ENCODE results near the gene RPN1. TPM values are rescaled to one million over a fixed set of nuclear protein-coding genes. Genes with fewer than 3 reads are reported as not detected.

RPN1 gene
- total and polyA plus RNA-seq, 10 of the 15 experiments (the other 5 are each of a cell fraction or from before 2014, with no cell fraction given): 56.1 to 266 (median 157) TPM

DNA sequence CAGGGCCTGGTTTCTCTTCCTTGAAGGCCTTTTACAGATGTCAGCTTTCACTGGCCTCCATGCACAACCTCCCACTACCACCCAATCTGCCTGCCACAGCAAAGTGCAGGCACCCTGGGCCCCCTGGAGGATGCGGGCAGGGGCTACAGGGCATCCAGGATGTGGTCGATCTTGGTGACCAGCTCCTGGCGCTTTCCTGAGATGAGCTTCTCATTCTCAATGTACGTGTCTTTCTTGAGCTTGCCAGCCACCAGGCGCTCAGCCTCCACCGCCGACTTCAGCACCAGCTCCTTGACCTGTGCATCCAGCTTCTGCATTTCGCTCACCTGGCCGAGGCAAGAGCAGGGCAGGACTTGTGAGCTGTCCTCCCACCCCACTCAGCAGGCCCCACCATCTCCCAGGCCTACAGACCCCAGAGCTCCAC, 30.3 kb downstream of the RPN1 start:
- POLR2A ChIA-PET: interaction anchor here (0.7 to 1.5 kb wide), 3 partner anchors 60 to 259 kb away, joined by 3 read pairs; partner anchors contain the start of gene ACAD9

More for the DNA sequence above, 30.3 kb downstream of the RPN1 start:
- H3K27ac ChIP-seq (ENCODE audit: control insufficient read depth, insufficient read depth): no peak overlapping the region
- ATAC-seq: no peak
- FAIRE-seq: no peak
- H3K4me1 ChIP-seq (ENCODE audit: control insufficient read depth, insufficient read depth, low read length): peaks cover 14% of the 10 kb centered on the region
- no peak overlapping the region for H3K4me3 ChIP-seq
- in situ Hi-C loops (cut with MboI) (loop anchor here (25.0 kb wide), 1 partner anchor 533 kb away; no protein-coding TSS in a partner anchor), intact Hi-C loops (cut with micrococcal nuclease; ENCODE audit: unreplicated experiment) (no loop called here)
- no peak overlapping the region for H3K4me2 ChIP-seq (ENCODE audit: control insufficient read depth, insufficient read depth)
- peaks cover 6% of the 10 kb centered on the region for H3K79me2 ChIP-seq (ENCODE audit: control insufficient read depth, insufficient read depth, low read length)
- RAD21 ChIA-PET (ENCODE audit: unreplicated experiment): interaction anchor here (0.6 kb wide), 1 partner anchor 34 kb away, joined by 3 read pairs; no protein-coding TSS in a partner anchor
- H3K27me3 ChIP-seq (replicated peaks in 1 of 2; ENCODE audit: control insufficient read depth in 2 of 2, insufficient read depth in 2 of 2, low read length in 1 of 2): no peaks in the 10 kb centered on the region
- BruUV-seq (replicated peaks): no TSS peak
- no peaks in the 10 kb centered on the region for H3K9me3 ChIP-seq (replicated peaks; ENCODE audit: control insufficient read depth, insufficient read depth, low read length)
- H3K36me3 ChIP-seq (ENCODE audit: control insufficient read depth in 2 of 2, insufficient read depth in 2 of 2, low read length in 1 of 2): peaks cover 38 to 39% of the 10 kb centered on the region in 2 experiments
- no peak overlapping the region for H2AFZ ChIP-seq (ENCODE audit: control insufficient read depth, low read depth, low read length)
- H3K9ac ChIP-seq (ENCODE audit: control insufficient read depth, insufficient read depth, low read length): no peak overlapping the region
- TF ChIP-seq ZBTB33 (IDR thresholded peaks at IDR 0.05): peak; percentile 73; the same call in 1 of the 2 replicates
- TF ChIP-seq RFX5 (IDR thresholded peaks at IDR 0.05; ENCODE audit: low read depth, low read length): no peak
- no peak for TF ChIP-seq RAD51 (IDR thresholded peaks at IDR 0.05)
- no peak for TF ChIP-seq CBFB (IDR thresholded peaks at IDR 0.05; ENCODE audit: low read depth)
- CTCF ChIA-PET: interaction anchor here (1.0 to 1.3 kb wide), 3 partner anchors 17 to 175 kb away, joined by 3 to 4 read pairs (median 3); no protein-coding TSS in a partner anchor
- WGBS (ENCODE audit: insufficient coverage, insufficient replicate concordance, low lambda C conversion rate, missing lambda C conversion rate): 79% methylated on average over 9 of the region's 9 CpGs
- no peak for DNase-seq (ENCODE audit: low read depth, low spot score)
- no peaks in the 10 kb centered on the region for H4K20me1 ChIP-seq (ENCODE audit: control insufficient read depth, insufficient read depth)
- SMC1A ChIA-PET (ENCODE audit: uncharacterized antibody, unreplicated experiment): no interaction called here

All from GM12878 (cell line).